ENCODE data around the gene CNOT4. TPM values are rescaled to one million over a fixed set of nuclear protein-coding genes. Genes with fewer than 3 reads are reported as not detected.
A peak's percentile ranks its signal among the peaks of the same experiment; 100 is the strongest.

CNOT4 gene
- total RNA-seq, 1 experiment from 2014 or later = 1.7 TPM

DNA sequence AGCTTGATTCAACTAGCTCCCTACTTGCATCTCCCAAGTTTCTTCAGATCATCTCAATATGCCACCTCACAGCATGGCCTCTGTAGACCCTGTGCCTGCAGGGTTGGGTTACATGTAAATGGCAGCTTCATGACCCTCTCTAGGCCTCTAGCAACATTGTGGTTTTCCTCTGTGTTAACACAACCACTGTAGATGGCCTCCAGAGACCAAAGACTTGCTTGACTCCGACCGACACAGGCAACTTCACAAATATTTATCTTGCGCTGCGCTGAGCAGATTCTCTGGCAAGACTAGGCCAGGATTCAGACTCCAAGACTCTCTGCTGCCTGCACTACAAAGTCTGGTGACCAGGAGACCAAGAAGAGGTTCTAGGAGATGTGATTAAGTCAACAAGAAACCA is 75.9 kb downstream of the CNOT4 start:
- Histone ChIP-seq H3K27me3 (no peaks in the 10 kb centered on the region), H3K4me3 (no peak overlapping the region), H3K9me3 (no peaks in the 10 kb centered on the region), H3K36me3 (no peaks in the 10 kb centered on the region)
- DNase-seq = no peak

DNA sequence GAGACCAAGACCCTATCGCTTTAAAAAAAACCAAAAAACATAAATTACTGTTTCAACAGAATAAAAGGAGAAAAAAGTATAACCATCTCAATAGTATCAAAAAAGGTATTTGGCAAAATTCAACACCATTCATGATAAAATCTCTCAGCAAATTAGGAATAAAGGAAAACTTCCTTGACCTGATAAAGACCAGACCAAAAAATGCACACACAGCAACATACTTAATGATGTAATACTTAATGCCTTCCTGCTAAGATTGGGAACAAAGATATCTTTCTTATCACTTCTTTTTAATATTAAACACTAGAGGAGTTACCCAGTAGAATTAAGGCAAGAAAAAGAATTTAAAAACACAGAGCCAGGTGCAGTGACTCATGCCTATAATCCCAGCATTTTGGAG is 79.3 kb downstream of the CNOT4 start:
- H3K36me3 ChIP-seq = no peaks in the 10 kb centered on the region
- no peak for DNase-seq
- H3K9me3 ChIP-seq = no peaks in the 10 kb centered on the region
- H3K4me3 ChIP-seq = no peak overlapping the region
- H3K27me3 ChIP-seq = no peaks in the 10 kb centered on the region

DNA sequence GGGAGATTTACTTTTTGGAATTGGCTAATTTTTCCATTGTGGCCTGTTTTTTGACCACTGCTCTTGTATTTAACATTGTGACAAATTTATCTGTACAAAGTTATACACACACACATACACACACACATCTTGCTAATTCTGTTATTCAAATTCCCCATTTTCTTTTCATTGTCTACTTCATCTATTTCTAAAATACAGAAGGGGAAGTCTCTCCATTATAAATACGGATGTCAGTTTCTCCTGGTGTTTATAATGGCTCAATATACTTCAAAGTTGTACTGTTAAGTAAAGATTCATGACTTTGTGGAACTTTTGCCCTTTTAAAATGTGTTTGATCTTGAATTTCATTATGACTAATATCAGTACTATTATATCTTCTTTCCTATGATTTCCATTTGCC is 81.0 kb downstream of the CNOT4 start:
- no peak for DNase-seq
- H3K36me3 ChIP-seq = no peaks in the 10 kb centered on the region
- no peaks in the 10 kb centered on the region for H3K9me3 ChIP-seq
- no peaks in the 10 kb centered on the region for H3K27me3 ChIP-seq
- H3K4me3 ChIP-seq = no peak overlapping the region

GRCh38 chr7:135428011-135428410 is 81.9 kb downstream of the CNOT4 start:
- no peaks in the 10 kb centered on the region for H3K9me3 ChIP-seq
- DNase-seq = no peak
- H3K27me3 ChIP-seq = no peaks in the 10 kb centered on the region
- H3K4me3 ChIP-seq = no peak overlapping the region
- H3K36me3 ChIP-seq = no peaks in the 10 kb centered on the region

- Histone ChIP-seq H3K4me3 (no peak overlapping the region), H3K36me3 (no peaks in the 10 kb centered on the region), H3K27me3 (no peaks in the 10 kb centered on the region), H3K9me3 (no peaks in the 10 kb centered on the region)
- no peak for DNase-seq
Measured at GRCh38 chr7:135427166-135427565, 82.7 kb downstream of the CNOT4 start.

DNA sequence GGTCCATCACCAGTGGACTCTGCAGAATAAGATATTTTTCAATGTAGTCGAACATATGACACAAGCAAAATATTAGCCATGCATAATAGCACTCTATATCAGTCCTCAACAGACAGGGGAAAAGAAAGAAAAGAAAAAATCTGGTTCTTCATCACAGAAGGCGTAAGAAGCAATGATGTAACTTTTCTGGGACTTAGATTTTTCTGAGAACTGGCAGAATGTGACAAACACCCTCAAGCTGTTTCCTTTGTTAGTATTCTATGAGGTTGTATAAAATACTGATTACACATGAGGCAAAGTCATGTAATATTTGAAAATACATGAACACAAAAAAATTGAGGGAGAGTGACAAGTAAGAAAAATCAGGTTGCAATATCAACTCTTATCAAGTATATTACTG is 84.9 kb downstream of the CNOT4 start:
- Histone ChIP-seq H3K27me3 (no peaks in the 10 kb centered on the region), H3K9me3 (no peaks in the 10 kb centered on the region), H3K4me3 (no peak overlapping the region), H3K36me3 (no peaks in the 10 kb centered on the region)
- no peak for DNase-seq

- Histone ChIP-seq H3K36me3 (no peaks in the 10 kb centered on the region), H3K27me3 (no peaks in the 10 kb centered on the region), H3K4me3 (no peak overlapping the region), H3K9me3 (no peaks in the 10 kb centered on the region)
- no peak for DNase-seq
Measured at GRCh38 chr7:135420786-135421185, 89.1 kb downstream of the CNOT4 start.

DNA sequence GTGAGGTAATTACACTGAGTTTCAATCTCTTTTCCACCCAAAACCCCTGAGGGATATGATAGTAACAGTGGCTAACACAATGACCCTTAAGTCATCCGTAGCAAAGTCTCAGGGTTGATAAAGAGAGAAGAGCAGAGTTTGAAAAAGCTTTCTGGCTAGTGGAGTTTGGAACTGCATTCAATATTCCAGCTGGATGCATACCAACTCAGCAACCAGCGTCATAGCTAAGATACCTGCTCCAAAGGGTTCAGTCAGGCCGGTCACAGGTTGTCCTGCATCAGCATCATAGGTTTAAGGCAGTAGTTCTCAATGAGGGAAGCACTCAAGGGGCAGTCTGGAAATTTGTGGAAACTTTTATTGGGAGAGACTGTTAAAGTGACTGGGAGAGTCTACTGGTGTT is 93.5 kb downstream of the CNOT4 start:
- DNase-seq = no peak
- Histone ChIP-seq H3K4me3 (no peak overlapping the region), H3K27me3 (no peaks in the 10 kb centered on the region), H3K36me3 (no peaks in the 10 kb centered on the region), H3K9me3 (no peaks in the 10 kb centered on the region)

DNA sequence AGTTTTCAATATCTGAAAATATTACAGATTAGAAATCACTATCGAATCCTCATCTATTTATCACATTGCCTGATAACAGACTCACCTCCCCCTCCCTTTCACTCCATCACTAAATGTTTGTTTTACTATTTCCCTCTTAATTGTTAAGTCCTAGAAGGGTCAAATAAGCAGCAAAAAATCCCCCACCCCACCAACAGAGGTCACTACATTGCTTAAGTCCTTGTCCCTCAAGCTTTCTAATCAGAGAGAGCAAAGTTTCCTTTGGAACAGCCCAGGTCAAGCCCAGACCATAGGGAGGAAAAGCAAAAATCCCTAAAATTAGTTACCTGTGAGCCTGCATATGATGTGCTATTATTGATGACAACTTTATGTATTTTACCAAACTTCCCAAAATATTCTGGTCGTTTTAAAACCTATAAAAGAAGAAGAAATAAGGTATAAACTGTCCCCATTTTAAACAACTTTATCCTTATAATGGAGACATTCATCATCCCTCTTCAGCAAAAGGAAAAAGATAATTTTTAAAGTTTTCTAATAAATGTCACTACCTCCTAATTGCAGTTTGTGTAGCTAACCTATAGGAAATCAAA is 95.0 kb downstream of the CNOT4 start:
- Histone ChIP-seq H3K4me3 (no peak overlapping the region), H3K27me3 (no peaks in the 10 kb centered on the region), H3K36me3 (no peaks in the 10 kb centered on the region), H3K9me3 (no peaks in the 10 kb centered on the region)
- peak; percentile 15 for DNase-seq

GRCh38 chr7:135414208-135414607 is 95.7 kb downstream of the CNOT4 start:
- no peaks in the 10 kb centered on the region for H3K27me3 ChIP-seq
- DNase-seq = no peak
- H3K4me3 ChIP-seq = no peak overlapping the region
- no peaks in the 10 kb centered on the region for H3K9me3 ChIP-seq
- H3K36me3 ChIP-seq = no peaks in the 10 kb centered on the region

- Histone ChIP-seq H3K4me3 (no peak overlapping the region), H3K27me3 (no peaks in the 10 kb centered on the region), H3K9me3 (no peaks in the 10 kb centered on the region), H3K36me3 (peaks cover 3% of the 10 kb centered on the region; the same call in 1 of the 2 replicates)
- DNase-seq = no peak
Measured at GRCh38 chr7:135411098-135411497, 98.8 kb downstream of the CNOT4 start.

DNA sequence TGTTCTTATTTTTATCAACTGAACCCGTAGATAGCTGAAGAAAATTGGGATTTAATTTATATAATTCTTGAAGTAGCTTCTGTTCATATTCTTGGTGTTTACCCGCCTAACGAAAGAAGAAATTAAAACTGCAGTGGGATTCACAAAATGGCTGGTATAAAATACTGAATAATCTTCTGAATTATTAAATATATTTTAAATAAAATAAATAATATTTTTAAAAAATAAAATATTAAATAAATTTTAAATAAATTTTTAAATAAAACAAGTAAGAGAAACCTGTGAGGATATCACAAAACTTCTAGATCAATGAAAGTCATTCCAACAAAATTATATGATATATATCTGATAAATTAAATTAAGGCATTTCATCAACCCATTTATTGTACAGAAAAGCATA is 99.4 kb downstream of the CNOT4 start:
- H3K36me3 ChIP-seq = peaks cover 3% of the 10 kb centered on the region; the same call in 1 of the 2 replicates
- H3K4me3 ChIP-seq = no peak overlapping the region
- no peaks in the 10 kb centered on the region for H3K9me3 ChIP-seq
- DNase-seq = no peak
- no peaks in the 10 kb centered on the region for H3K27me3 ChIP-seq

GRCh38 chr7:135409845-135410542 is 99.9 kb downstream of the CNOT4 start:
- H3K27me3 ChIP-seq = no peaks in the 10 kb centered on the region
- H3K36me3 ChIP-seq = peaks cover 3% of the 10 kb centered on the region; the same call in 1 of the 2 replicates
- no peak overlapping the region for H3K4me3 ChIP-seq
- no peak for DNase-seq
- H3K9me3 ChIP-seq = no peaks in the 10 kb centered on the region

DNA sequence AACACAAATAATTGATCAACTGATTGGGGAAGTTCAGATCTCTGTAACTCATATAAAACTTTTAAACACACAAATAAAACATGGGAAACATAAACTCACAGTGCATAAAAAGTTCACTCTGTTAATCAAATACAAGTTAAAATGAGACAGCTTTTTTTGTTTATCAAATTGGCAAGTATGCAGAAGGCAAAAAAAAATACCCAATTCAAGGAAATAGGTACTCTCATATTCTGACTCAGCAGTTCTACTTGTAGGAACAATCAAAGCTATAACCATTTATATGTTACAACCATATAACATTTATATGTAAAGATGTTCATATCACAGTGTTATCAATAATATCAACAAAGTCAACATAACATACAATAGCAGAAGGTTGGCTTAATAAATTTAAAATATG is 102.0 kb downstream of the CNOT4 start:
- H3K36me3 ChIP-seq = peaks cover 3% of the 10 kb centered on the region; the same call in 1 of the 2 replicates
- no peaks in the 10 kb centered on the region for H3K9me3 ChIP-seq
- no peaks in the 10 kb centered on the region for H3K27me3 ChIP-seq
- no peak overlapping the region for H3K4me3 ChIP-seq
- DNase-seq = no peak

DNA sequence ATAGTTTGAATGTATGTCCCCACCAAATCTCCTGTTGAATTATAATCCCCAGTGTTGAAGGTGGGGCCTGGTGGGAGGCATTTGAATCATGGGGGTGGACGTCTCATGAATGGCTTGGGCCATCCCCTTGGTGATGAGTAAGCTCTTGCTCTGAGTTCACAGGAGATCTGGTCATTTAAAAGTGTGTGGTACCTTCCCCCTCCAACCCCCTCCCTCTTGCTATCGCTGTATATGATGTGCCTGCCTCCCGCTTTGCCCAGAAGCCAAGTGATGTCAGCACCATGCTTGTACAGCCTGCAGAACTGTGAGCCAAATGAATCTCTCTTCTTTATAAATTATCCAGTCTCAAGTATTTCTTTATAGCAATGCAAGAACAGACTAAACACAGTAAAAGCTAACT is 103.0 kb downstream of the CNOT4 start:
- Histone ChIP-seq H3K9me3 (no peaks in the 10 kb centered on the region), H3K27me3 (no peaks in the 10 kb centered on the region), H3K36me3 (peaks cover 3% of the 10 kb centered on the region; the same call in 1 of the 2 replicates), H3K4me3 (no peak overlapping the region)
- DNase-seq = no peak

DNA sequence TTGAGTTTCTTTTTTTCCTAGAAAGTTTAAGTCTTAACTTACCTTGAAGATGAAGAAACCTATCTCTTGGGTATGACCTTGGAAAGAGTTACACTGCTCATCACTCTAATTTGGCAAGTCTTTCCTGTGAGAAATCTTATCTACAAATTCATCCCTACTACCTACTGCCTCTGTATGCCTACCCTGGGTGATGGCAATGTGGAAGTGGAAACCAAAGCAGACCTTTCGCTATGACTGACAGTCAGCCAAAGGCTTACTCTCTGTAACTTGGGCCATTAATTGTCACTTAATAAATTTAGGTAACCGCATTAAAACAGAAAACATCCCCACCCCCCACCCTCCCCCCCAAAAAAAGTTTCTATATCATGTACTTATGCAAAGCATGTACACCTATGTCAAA is 103.9 kb downstream of the CNOT4 start:
- peaks cover 3% of the 10 kb centered on the region; the same call in 1 of the 2 replicates for H3K36me3 ChIP-seq
- H3K9me3 ChIP-seq = no peaks in the 10 kb centered on the region
- no peaks in the 10 kb centered on the region for H3K27me3 ChIP-seq
- H3K4me3 ChIP-seq = no peak overlapping the region
- DNase-seq = no peak

GRCh38 chr7:135403302-135403701 is 106.6 kb downstream of the CNOT4 start:
- no peak for DNase-seq
- Histone ChIP-seq H3K9me3 (no peaks in the 10 kb centered on the region), H3K27me3 (no peaks in the 10 kb centered on the region), H3K36me3 (no peaks in the 10 kb centered on the region), H3K4me3 (no peak overlapping the region)

GRCh38 chr7:135397689-135398088 is 112.2 kb downstream of the CNOT4 start:
- no peaks in the 10 kb centered on the region for H3K9me3 ChIP-seq
- no peak for DNase-seq
- no peaks in the 10 kb centered on the region for H3K27me3 ChIP-seq
- H3K4me3 ChIP-seq = no peak overlapping the region
- H3K36me3 ChIP-seq = no peaks in the 10 kb centered on the region
